ENCODE measurements around the gene SIM2. TPM values are rescaled to one million over a fixed set of nuclear protein-coding genes. Genes with fewer than 3 reads are reported as not detected.

Gene SIM2
- total and polyA plus RNA-seq, 2 experiments from 2014 or later, result 0.14 TPM; not detected in 1

GRCh38 chr21:36753556-36753955 is 54.6 kb downstream of the SIM2 start:
- no peaks in the 10 kb centered on the region; the same call in 1 of the 2 replicates for H3F3A ChIP-seq (ENCODE audit: insufficient read depth)
- no peak overlapping the region for H3K4me3 ChIP-seq
- no peak overlapping the region for H3K27ac ChIP-seq
- no peak overlapping the region for H2AFZ ChIP-seq
- H3K9me2 ChIP-seq (ENCODE audit: insufficient read depth), result no peaks in the 10 kb centered on the region
- peak overlapping the region; percentile 14 for H3K4me2 ChIP-seq (ENCODE audit: unreplicated experiment)
- no peak overlapping the region for H3K9ac ChIP-seq
- H4K20me1 ChIP-seq (ENCODE audit: insufficient read depth), result no peaks in the 10 kb centered on the region
- H3K79me2 ChIP-seq (ENCODE audit: insufficient read depth), result no peaks in the 10 kb centered on the region
- H3K9me3 ChIP-seq (ENCODE audit: low read depth), result no peaks in the 10 kb centered on the region
- no peaks in the 10 kb centered on the region for H3K27me3 ChIP-seq (replicated peaks; ENCODE audit: insufficient read depth)
- H3K4me1 ChIP-seq (ENCODE audit: insufficient read depth), result peaks cover 10% of the 10 kb centered on the region
- no peak for TF ChIP-seq EZH2 (IDR thresholded peaks at IDR 0.05; ENCODE audit: insufficient read depth, poor library complexity, severe bottlenecking)
- TF ChIP-seq EZH2phosphoT487 (IDR thresholded peaks at IDR 0.05; ENCODE audit: insufficient read depth, low read depth), result no peak
- DNase-seq, result peak; percentile 46
- in situ Hi-C loops (cut with MboI), result no loop called here
- WGBS, 2 experiments (ENCODE audit: low coverage in 1 of 2, low lambda C conversion rate in 2 of 2, missing lambda C conversion rate in 2 of 2), result 56 to 58% methylated on average over 3 of the region's 3 CpGs
- H3K36me3 ChIP-seq (ENCODE audit: low read depth), result no peaks in the 10 kb centered on the region

GRCh38 chr21:36754241-36754898 is 55.5 kb downstream of the SIM2 start:
- no peaks in the 10 kb centered on the region; the same call in 1 of the 2 replicates for H3F3A ChIP-seq (ENCODE audit: insufficient read depth)
- no peak for TF ChIP-seq EZH2phosphoT487 (IDR thresholded peaks at IDR 0.05; ENCODE audit: insufficient read depth, low read depth)
- TF ChIP-seq EZH2 (IDR thresholded peaks at IDR 0.05; ENCODE audit: insufficient read depth, poor library complexity, severe bottlenecking), result no peak
- 96 to 97% methylated on average over 22 of the region's 22 CpGs for WGBS, 2 experiments (ENCODE audit: low coverage in 1 of 2, low lambda C conversion rate in 2 of 2, missing lambda C conversion rate in 2 of 2)
- H3K9me2 ChIP-seq (ENCODE audit: insufficient read depth), result no peaks in the 10 kb centered on the region
- peaks cover 10% of the 10 kb centered on the region for H3K4me1 ChIP-seq (ENCODE audit: insufficient read depth)
- H3K9me3 ChIP-seq (ENCODE audit: low read depth), result no peaks in the 10 kb centered on the region
- H3K27ac ChIP-seq, result no peak overlapping the region
- H3K4me3 ChIP-seq, result no peak overlapping the region
- no peak for DNase-seq
- H3K27me3 ChIP-seq (replicated peaks; ENCODE audit: insufficient read depth), result no peaks in the 10 kb centered on the region
- in situ Hi-C loops (cut with MboI), result no loop called here
- H4K20me1 ChIP-seq (ENCODE audit: insufficient read depth), result no peaks in the 10 kb centered on the region
- no peak overlapping the region for H2AFZ ChIP-seq
- no peak overlapping the region for H3K4me2 ChIP-seq (ENCODE audit: unreplicated experiment)
- no peaks in the 10 kb centered on the region for H3K79me2 ChIP-seq (ENCODE audit: insufficient read depth)
- H3K36me3 ChIP-seq (ENCODE audit: low read depth), result peaks cover 4% of the 10 kb centered on the region; the same call in 1 of the 2 replicates
- H3K9ac ChIP-seq, result no peak overlapping the region

GRCh38 chr21:36756527-36756926 is 57.6 kb downstream of the SIM2 start:
- H3K4me3 ChIP-seq, result no peak overlapping the region
- H3F3A ChIP-seq (ENCODE audit: insufficient read depth), result no peaks in the 10 kb centered on the region; the same call in 1 of the 2 replicates
- H3K4me2 ChIP-seq (ENCODE audit: unreplicated experiment), result no peak overlapping the region
- no peak overlapping the region for H3K9ac ChIP-seq
- DNase-seq, result peak; percentile 26
- no peak overlapping the region for H3K27ac ChIP-seq
- H3K4me1 ChIP-seq (ENCODE audit: insufficient read depth), result peaks cover 10% of the 10 kb centered on the region
- H3K27me3 ChIP-seq (replicated peaks; ENCODE audit: insufficient read depth), result no peaks in the 10 kb centered on the region
- in situ Hi-C loops (cut with MboI), result no loop called here
- no peak for TF ChIP-seq EZH2phosphoT487 (IDR thresholded peaks at IDR 0.05; ENCODE audit: insufficient read depth, low read depth)
- TF ChIP-seq EZH2 (IDR thresholded peaks at IDR 0.05; ENCODE audit: insufficient read depth, poor library complexity, severe bottlenecking), result no peak
- no peaks in the 10 kb centered on the region for H4K20me1 ChIP-seq (ENCODE audit: insufficient read depth)
- H3K9me3 ChIP-seq (ENCODE audit: low read depth), result no peaks in the 10 kb centered on the region
- no peaks in the 10 kb centered on the region for H3K79me2 ChIP-seq (ENCODE audit: insufficient read depth)
- H3K9me2 ChIP-seq (ENCODE audit: insufficient read depth), result no peaks in the 10 kb centered on the region
- H2AFZ ChIP-seq, result no peak overlapping the region
- peaks cover 8% of the 10 kb centered on the region; the same call in 1 of the 2 replicates for H3K36me3 ChIP-seq (ENCODE audit: low read depth)
- 94 to 95% methylated on average over 7 of the region's 7 CpGs for WGBS, 2 experiments (ENCODE audit: low coverage in 1 of 2, low lambda C conversion rate in 2 of 2, missing lambda C conversion rate in 2 of 2)

- Histone ChIP-seq H3K27me3 (replicated peaks; ENCODE audit: insufficient read depth) (no peaks in the 10 kb centered on the region), H3K4me3 (no peak overlapping the region), H3K9me2 (ENCODE audit: insufficient read depth) (no peaks in the 10 kb centered on the region), H2AFZ (no peak overlapping the region), H3F3A (ENCODE audit: insufficient read depth) (no peaks in the 10 kb centered on the region; the same call in 1 of the 2 replicates), H3K4me2 (ENCODE audit: unreplicated experiment) (no peak overlapping the region), H3K27ac (no peak overlapping the region), H3K4me1 (ENCODE audit: insufficient read depth) (peaks cover 10% of the 10 kb centered on the region), H3K9ac (no peak overlapping the region), H4K20me1 (ENCODE audit: insufficient read depth) (no peaks in the 10 kb centered on the region), H3K79me2 (ENCODE audit: insufficient read depth) (no peaks in the 10 kb centered on the region), H3K36me3 (ENCODE audit: low read depth) (peaks cover 8% of the 10 kb centered on the region; the same call in 1 of the 2 replicates), H3K9me3 (ENCODE audit: low read depth) (no peaks in the 10 kb centered on the region)
- TF ChIP-seq EZH2phosphoT487 (IDR thresholded peaks at IDR 0.05; ENCODE audit: insufficient read depth, low read depth) (no peak), EZH2 (IDR thresholded peaks at IDR 0.05; ENCODE audit: insufficient read depth, poor library complexity, severe bottlenecking) (no peak)
- in situ Hi-C loops (cut with MboI), result no loop called here
- no peak for DNase-seq
- 95 to 99% methylated on average over 6 of the region's 6 CpGs for WGBS, 2 experiments (ENCODE audit: low coverage in 1 of 2, low lambda C conversion rate in 2 of 2, missing lambda C conversion rate in 2 of 2)
These were observed 58.3 kb downstream of the SIM2 start for GRCh38 chr21:36757196-36757595.

Measured in GM23248 (cell line).